ENCODE results near the gene ZFAND3. TPM values are rescaled to one million over a fixed set of nuclear protein-coding genes. Genes with fewer than 3 reads are reported as not detected.

ZFAND3 gene
- total RNA-seq, 4 donors from 2014 or later: 46.3 to 73.6 (median 49.3) TPM

GRCh38 chr6:37848371-37848770, 28.8 kb downstream of the ZFAND3 start:
- TF ChIP-seq, protein P1, sequence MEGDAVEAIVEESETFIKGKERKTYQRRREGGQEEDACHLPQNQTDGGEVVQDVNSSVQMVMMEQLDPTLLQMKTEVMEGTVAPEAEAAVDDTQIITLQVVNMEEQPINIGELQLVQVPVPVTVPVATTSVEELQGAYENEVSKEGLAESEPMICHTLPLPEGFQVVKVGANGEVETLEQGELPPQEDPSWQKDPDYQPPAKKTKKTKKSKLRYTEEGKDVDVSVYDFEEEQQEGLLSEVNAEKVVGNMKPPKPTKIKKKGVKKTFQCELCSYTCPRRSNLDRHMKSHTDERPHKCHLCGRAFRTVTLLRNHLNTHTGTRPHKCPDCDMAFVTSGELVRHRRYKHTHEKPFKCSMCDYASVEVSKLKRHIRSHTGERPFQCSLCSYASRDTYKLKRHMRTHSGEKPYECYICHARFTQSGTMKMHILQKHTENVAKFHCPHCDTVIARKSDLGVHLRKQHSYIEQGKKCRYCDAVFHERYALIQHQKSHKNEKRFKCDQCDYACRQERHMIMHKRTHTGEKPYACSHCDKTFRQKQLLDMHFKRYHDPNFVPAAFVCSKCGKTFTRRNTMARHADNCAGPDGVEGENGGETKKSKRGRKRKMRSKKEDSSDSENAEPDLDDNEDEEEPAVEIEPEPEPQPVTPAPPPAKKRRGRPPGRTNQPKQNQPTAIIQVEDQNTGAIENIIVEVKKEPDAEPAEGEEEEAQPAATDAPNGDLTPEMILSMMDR (IDR thresholded peaks at IDR 0.05): no peak
- TF ChIP-seq EP300 (IDR thresholded peaks at IDR 0.05): no peak
- TF ChIP-seq POLR2AphosphoS5 (IDR thresholded peaks at IDR 0.05): no peak
- no peak for TF ChIP-seq POLR2A (IDR thresholded peaks at IDR 0.05)
- Histone ChIP-seq H3K27ac (no peak overlapping the region), H3K27me3 (no peaks in the 10 kb centered on the region), H3K36me3 (no peaks in the 10 kb centered on the region), H3K4me1 (peaks cover 2 to 66% (median 8%) of the 10 kb centered on the region in 3 donors), H3K9me3 (no peaks in the 10 kb centered on the region), H3K4me3 (no peak overlapping the region)
- WGBS, 2 donors (ENCODE audit: low coverage in 1 of 2): 84 to 98% methylated on average over 3 to 4 of the region's 4 CpGs
- ATAC-seq: no peak

DNA sequence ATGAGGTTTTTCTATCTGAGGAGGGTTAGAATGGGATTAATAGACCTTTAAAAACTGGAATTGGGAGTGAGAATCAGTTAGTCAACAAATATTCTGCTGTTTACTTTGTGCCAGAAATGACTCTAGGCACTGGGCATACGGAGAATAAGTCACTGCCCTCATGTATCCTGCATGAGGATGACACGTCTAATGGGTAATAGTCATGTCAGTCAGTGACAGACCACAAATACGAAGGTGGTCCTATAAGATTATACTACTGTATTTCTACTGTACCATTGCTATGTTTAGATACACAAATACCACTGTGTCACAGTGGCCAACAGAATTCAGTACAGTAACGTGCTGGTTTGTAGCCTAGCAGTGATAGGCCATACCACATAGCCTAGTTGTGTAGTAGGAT, 30.7 kb downstream of the ZFAND3 start:
- Histone ChIP-seq H3K27me3 (no peaks in the 10 kb centered on the region), H3K27ac (no peak overlapping the region), H3K9me3 (no peaks in the 10 kb centered on the region), H3K4me1 (peaks cover 2 to 54% (median 8%) of the 10 kb centered on the region in 3 donors), H3K36me3 (no peaks in the 10 kb centered on the region), H3K4me3 (no peak overlapping the region)
- WGBS, 2 donors (ENCODE audit: low coverage in 1 of 2): 85 to 93% methylated on average over 4 of the region's 4 CpGs
- TF ChIP-seq, protein P1 (IDR thresholded peaks at IDR 0.05): no peak
- TF ChIP-seq POLR2AphosphoS5 (IDR thresholded peaks at IDR 0.05) (no peak), EP300 (IDR thresholded peaks at IDR 0.05) (no peak), POLR2A (IDR thresholded peaks at IDR 0.05) (no peak)
- no peak for ATAC-seq

DNA sequence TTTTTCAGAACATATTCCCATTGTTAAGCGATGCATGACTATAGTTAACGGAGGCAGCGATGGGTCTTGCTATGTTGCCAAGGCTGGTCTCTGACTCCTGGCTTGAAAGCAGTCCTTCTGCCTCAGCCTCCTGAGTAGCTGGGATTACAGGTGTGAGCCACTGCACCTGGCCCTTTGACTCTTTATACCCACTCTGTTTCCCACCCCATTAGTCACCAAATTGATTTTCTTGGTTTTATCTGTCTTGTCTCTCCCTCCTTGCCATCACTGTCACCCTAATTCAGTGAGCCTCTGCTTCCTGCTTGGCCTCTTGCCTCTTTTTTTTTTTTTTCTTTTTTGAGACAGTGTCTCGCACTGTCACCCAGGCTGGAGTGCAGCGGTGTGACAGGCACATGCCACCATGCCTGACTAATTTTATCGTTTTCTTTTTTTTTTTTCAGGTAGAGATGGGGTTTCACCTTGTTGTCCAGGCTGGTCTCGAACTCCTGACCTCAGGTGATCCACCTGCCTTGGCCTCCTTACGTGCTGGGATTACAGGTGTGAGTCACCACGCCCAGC, 31.3 kb downstream of the ZFAND3 start:
- Histone ChIP-seq H3K4me1 (peaks cover 2 to 49% (median 8%) of the 10 kb centered on the region in 3 donors), H3K27ac (no peak overlapping the region), H3K4me3 (no peak overlapping the region), H3K36me3 (no peaks in the 10 kb centered on the region), H3K27me3 (no peaks in the 10 kb centered on the region), H3K9me3 (no peaks in the 10 kb centered on the region)
- TF ChIP-seq POLR2AphosphoS5 (IDR thresholded peaks at IDR 0.05): no peak
- TF ChIP-seq POLR2A (IDR thresholded peaks at IDR 0.05): no peak
- TF ChIP-seq EP300 (IDR thresholded peaks at IDR 0.05): no peak
- TF ChIP-seq, protein P1 (IDR thresholded peaks at IDR 0.05): no peak
- no peak for ATAC-seq
- WGBS, 2 donors (ENCODE audit: low coverage in 1 of 2): 90 to 91% methylated on average over 2 to 9 of the region's 9 CpGs

- no peak for TF ChIP-seq POLR2AphosphoS5 (IDR thresholded peaks at IDR 0.05)
- TF ChIP-seq, protein P1 (IDR thresholded peaks at IDR 0.05): no peak
- TF ChIP-seq EP300 (IDR thresholded peaks at IDR 0.05): no peak
- TF ChIP-seq POLR2A (IDR thresholded peaks at IDR 0.05): no peak
- H3K9me3 ChIP-seq: no peaks in the 10 kb centered on the region
- ATAC-seq: no peak
- H3K4me1 ChIP-seq: peaks cover 2 to 49% (median 8%) of the 10 kb centered on the region in 3 donors
- whole genome bisulfite sequencing, 2 donors (ENCODE audit: low coverage in 1 of 2): 50 to 75% methylated on average over 1 of the region's 1 CpG
- no peaks in the 10 kb centered on the region for H3K27me3 ChIP-seq
- H3K36me3 ChIP-seq: no peaks in the 10 kb centered on the region
- H3K4me3 ChIP-seq: no peak overlapping the region
- H3K27ac ChIP-seq: no peak overlapping the region
Measured at GRCh38 chr6:37851997-37852524, 32.5 kb downstream of the ZFAND3 start.

GRCh38 chr6:37856285-37856684, 36.8 kb downstream of the ZFAND3 start:
- H3K27ac ChIP-seq: no peak overlapping the region
- H3K36me3 ChIP-seq: no peaks in the 10 kb centered on the region
- no peaks in the 10 kb centered on the region for H3K27me3 ChIP-seq
- no peak overlapping the region for H3K4me3 ChIP-seq
- no peaks in the 10 kb centered on the region for H3K9me3 ChIP-seq
- ATAC-seq: no peak
- peaks cover 0 to 45% (median 2%) of the 10 kb centered on the region in 3 donors for H3K4me1 ChIP-seq
- WGBS, 2 donors (ENCODE audit: low coverage in 1 of 2): 100% methylated on average over 2 of the region's 2 CpGs
- TF ChIP-seq POLR2A (IDR thresholded peaks at IDR 0.05) (no peak), EP300 (IDR thresholded peaks at IDR 0.05) (no peak), POLR2AphosphoS5 (IDR thresholded peaks at IDR 0.05) (no peak)
- TF ChIP-seq, protein P1 (IDR thresholded peaks at IDR 0.05): no peak
